ENCODE measurements around the gene UGP2.
"Not testable (repeated sequence)": the region's sequence is repeated elsewhere in the genome, so short reads cannot be mapped to it uniquely, and the experiment has no call there.

UGP2 gene

DNA sequence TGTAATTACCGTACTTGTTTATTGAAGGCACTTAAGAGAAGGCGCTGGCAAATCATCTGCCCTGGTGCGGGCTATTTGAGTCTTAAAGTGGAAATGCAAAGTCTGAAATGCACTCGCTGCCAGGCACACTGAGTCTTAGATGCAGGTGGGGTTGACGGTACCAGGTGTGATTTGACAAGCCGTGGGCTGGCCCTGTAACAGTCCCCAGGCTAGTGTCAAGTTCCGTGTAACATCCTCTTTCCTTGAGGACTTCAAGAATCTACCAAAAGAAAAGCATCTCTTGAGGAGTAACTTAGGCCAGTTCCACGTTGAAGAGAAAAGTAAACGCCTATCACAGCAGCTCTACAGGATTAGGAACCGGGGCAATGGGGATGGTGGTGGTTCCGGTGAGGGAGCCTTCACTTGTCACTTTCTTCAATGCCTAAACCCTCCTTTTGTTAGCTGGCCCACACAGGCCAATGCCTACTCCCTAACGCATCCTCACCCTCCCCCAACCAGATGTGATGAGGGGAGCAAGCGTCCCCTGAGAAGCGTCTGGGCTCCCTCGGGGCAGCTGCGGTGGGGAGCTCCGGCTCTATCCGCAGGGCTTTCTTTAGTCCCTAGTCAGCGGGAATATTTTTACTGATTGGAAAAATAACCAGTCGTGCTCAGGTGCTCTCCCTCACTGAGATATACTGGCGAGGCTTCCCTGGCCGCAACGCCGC lies 1.5 kb upstream of the UGP2 start:
- peak; percentile 7 for DNase-seq (ENCODE audit: low spot score)

- DNase-seq (ENCODE audit: low spot score): peak; percentile 94
Observed at GRCh38 chr2:63840785-63841253, 877 bp upstream of the UGP2 start.

- peak; percentile 47 for DNase-seq (ENCODE audit: low spot score)
Observed at GRCh38 chr2:63842149-63843061, 709 bp downstream of the UGP2 start.

GRCh38 chr2:63843093-63843492 lies 1.4 kb downstream of the UGP2 start:
- no peak for DNase-seq (ENCODE audit: low spot score)

DNA sequence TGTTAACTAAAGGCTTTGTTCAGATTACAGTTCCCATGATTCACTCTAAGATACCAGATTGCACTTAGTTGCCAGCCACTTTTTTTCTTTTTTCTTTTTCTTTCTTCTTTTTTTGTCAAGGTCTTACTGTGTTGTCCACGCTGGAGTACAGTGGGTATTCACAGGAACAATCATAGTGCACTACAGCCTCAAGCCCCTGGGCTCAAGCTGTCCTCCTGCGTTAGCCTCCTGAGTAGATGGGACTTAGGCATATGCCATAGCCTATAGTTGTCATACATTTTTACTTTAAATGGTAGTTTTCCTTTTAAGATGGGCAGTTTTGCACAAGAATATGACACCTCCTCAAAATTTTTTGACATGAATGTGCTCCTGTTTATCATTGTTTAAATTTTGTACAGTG lies 2.1 kb downstream of the UGP2 start:
- DNase-seq (ENCODE audit: low spot score): no peak

DNA sequence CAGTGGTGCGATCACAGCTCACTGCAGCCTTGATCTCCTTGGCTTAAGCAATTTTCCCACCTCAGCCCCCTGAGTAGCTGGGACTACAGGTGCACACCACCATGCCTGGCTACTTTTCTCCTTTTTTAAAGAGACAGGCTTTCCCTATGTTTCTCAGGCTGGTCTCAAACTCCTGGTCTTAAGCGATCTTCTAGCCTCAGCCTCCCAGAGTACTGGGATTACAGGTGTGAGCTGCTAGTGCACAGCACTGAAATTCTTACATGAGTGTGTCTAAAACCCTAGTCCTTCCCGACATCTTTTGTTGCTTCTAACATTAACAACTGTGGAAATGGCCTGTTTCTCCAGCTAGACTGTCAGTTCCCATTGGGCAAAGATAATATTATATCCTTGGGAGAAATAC lies 2.9 kb downstream of the UGP2 start:
- DNase-seq (ENCODE audit: low spot score): no peak

- no peak for DNase-seq (ENCODE audit: low spot score)
Observed at GRCh38 chr2:63845866-63846265, 4.2 kb downstream of the UGP2 start.

DNA sequence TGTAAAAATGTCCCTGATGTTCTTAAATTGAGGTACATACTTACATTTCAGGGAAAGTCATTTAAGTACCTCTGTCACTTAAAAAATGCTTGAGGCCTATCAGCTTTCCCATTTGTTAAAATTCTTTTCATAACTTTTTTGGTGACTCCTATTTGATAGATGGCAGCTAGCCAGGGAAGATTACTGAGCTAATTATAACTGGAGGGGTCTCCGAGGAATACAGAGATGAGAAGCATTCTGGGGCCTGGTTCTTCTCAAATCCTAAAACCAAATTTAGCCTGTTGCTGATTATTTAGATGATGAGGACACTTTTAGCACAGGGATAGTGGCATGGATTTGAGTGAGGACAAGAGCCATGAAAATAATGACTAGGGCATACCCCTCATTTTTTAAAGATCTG lies 4.8 kb downstream of the UGP2 start:
- no peak for DNase-seq (ENCODE audit: low spot score)

- not testable (repeated sequence) for DNase-seq (ENCODE audit: low spot score)
Observed at GRCh38 chr2:63847571-63847970, 5.9 kb downstream of the UGP2 start.

DNA sequence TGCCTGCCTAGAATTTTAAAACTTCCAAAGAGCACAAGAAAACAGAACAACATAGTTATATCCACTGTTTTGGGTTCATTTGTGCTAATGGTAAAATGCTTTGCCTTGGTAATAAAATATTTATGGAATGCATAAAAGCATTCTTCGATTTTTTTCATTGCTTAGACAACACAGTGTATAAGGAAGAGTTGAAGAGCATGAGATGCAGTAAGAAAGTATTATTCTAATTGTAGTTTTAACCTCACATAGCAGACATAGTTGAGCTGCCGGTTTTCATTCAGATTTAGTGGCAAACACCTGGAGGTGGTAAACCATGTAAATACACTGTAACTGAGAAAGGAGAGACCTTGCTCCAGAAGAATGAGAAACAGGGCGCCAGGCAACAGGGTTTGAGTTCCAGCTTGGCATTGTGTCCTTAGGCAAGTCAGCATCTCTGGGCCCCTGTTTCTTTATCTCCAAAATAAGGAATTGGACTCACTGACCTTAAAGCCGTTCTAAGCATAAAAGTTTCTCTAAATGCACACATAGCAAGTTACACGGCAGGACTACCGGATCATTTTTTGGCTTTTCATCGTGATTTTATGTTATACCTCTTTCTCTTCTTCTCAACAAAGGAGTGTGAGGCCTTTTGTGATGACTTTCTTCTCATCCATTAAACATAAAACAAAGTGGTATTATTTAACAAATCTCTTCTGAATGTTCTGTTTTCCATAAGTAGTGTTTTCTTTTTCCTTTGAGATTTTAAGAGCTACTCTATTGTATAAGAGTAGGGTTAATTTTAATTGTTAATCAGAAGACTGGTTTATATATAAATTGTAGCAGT lies 7.9 kb downstream of the UGP2 start:
- DNase-seq (ENCODE audit: low spot score): peak; percentile 8

- no peak for DNase-seq (ENCODE audit: low spot score)
Observed at GRCh38 chr2:63850204-63850571, 8.5 kb downstream of the UGP2 start.

GRCh38 chr2:63850649-63851048 lies 9.0 kb downstream of the UGP2 start:
- DNase-seq (ENCODE audit: low spot score): no peak

DNA sequence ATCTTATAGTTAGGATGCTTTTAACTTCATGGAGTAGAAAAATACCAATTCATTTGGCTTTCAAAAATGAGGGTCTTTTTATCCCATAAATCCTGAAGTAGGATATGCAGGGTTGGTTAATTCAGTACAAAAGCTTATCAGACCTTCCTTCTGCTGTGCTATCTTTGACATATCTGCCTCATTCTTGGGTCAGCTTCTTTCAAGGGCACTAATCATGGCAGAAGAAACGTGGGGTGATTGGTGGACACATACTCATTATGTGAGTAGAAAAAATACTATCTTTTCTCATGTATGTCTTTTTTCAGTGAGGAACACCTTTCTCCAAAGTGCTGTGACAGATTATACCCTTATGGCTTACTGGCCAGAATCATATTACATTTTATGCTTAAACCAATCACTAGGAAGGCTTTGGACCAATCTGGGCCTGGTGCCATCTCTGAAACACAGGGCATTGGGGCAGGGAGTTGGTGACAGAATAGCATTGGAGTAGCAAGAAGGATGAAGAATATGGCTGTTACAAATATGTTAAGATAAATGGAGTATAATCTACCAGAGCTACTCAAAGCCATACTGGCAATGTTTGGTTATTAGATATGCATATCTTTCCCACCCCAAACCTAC lies 10.1 kb downstream of the UGP2 start:
- no peak for DNase-seq (ENCODE audit: low spot score)

DNA sequence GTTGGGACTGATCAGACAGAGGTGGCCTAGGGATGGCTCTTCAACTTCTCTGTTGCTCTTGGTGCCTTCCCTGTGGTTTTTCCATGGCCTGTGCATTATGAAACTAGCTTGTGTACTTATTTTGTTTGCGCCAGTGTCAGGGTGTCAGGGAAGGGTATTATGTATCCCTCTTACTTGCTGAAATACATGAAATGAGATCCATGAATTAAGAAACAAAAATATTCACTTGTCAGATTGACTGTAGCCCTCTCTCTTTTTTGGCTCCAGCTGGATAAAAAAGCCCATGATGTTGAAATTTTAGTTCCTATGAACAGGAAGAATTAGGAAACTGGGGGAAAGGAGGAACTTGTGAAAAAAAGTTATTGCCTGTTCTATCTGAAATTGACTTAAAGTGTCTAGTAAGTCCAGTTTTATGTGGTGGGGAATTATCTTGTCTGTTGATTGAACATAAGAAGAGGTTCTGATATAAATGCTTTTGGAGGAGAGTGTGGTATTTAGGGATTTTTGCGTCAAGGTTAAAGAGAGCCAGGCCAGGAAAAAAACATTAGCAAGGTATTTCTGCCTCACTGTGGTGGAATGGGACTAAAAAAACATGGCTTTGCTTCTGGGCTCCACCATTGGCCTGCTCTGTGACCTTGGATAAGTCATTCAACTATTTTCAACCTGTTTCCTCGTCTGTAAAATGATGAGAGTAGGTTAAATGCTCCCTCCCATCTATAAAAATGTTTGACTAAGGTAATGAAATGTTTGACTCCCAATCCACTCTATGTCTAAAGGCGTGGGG lies 12.0 kb downstream of the UGP2 start:
- DNase-seq (ENCODE audit: low spot score): no peak

DNA sequence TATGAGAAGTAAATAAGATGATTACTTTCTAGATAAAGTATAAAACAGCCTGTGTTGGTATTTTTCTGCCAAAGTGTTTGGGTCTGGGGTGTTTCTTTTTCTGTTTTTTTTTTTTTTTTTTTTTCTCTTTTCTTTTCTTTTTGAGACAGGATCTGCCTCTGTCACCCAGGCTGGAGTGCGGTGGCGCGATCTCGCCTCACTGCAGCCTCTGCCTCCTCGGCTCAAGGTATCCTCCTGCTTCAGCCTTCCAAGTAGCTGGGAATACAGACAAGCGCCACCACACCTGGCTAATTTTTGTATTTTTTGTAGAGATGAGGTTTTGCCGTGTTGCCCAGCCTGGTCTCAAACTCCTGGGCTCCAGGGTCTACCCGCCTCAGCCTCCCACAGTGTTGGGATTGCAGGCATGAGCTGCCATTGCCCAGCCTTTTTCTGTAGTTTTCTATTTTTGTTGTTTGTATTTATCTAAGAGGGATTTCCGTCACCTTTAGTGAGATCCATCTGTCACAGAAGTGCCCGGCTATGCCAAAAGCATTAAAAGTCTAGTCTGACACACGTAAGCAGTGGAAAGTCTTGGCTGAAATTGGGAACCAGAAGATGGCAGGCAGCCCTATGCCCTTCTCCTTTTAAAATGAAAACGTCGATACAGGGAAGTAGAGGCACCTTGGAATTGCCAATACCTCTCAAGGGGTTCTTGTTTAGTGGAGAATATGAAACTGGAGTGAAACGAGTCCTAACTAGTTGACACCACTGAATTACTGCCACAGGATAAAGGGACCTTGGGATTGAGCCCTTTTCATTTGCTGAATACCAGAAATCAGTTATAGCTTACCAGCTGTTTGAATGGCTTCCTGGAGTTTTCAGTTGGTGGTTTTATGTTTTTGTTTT lies 14.0 kb downstream of the UGP2 start:
- no peak for DNase-seq (ENCODE audit: low spot score)

GRCh38 chr2:63856303-63856603 lies 14.6 kb downstream of the UGP2 start:
- no peak for DNase-seq (ENCODE audit: low spot score)

DNA sequence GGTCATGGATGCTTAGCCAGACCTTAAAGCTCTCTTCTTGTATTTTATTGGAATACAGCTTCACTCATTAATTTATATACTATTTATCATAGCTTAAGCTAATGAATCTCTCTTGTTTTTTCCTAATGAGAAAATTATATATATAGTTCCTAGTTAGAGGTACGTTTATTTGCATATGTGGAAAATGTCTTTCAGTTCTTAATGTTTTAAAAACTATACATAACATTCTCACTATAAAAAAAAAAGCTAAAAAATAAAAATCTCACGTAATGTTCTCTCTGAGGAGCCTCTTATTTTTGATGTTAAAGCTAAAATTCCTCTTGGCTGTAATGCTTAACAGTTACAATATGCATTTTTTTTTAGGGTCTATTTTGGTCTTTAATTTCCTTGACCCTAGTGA lies 16.6 kb downstream of the UGP2 start:
- DNase-seq (ENCODE audit: low spot score): no peak

DNA sequence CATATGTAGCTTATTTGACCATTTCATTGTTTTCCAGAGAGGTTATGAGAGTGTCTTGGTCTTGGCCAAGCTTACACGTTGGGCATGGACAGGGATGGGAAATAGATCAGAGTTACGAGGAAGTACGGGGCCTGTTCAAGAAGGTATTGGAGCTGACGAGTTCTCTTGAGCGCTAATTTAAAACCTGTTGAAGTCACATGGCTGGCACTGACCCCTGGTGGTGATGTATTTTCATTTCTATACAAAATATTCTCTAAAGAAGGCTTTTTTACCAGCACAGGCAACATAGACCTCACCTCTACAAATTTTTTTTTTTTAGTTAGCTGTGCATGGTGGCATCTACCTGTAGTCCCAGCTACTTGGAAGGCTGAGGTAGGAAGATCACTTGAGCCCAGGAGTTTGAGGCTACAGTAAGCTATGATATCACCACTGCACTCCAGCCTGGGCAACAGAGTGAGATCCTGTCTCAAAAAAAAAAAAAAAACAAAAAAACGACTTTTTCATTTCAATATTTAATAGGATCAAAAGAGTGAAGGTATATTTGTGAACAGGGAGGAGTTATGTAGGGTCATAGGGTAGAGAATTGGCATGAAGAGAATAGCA lies 19.6 kb downstream of the UGP2 start:
- DNase-seq (ENCODE audit: low spot score): peak; percentile 35

DNA sequence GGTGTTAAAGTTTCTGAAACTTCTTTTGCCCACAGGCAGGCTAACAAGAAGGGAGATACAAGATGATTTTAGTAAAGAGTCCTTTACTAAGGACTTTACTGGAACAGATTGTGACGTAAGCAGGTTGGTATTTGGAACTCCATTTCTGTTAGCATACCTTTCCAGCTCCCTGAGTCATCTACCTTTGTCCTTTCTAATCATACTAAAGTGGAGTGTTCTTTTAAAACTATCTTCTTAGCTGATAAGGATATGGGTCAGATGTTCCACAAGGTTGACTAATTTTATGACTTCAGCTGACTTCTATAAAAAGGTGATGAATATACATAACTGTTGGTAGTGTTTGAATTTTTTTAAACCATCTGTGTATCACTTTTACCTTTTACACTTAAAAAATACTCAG lies 21.1 kb downstream of the UGP2 start:
- no peak for DNase-seq (ENCODE audit: low spot score)

- no peak for DNase-seq (ENCODE audit: low spot score)
Observed at GRCh38 chr2:63863707-63864106, 22.0 kb downstream of the UGP2 start.

Measured in AG08396 (cell line).